Type B pancreatic cell (in vitro differentiated cells): ENCODE measurements around the gene DSCAML1. TPM values are rescaled to one million over a fixed set of nuclear protein-coding genes. Genes with fewer than 3 reads are reported as not detected.
A peak's percentile ranks its signal among the peaks of the same experiment; 100 is the strongest.

Experiments
- DNase-seq: peaks from one replicate; pipeline ENCODE4 v3.0.0; 2021; ENCODE audit warnings: mixed read lengths; ENCODE audit not compliant: unreplicated experiment; ENCODE audit errors: extremely low spot score
- H3K27ac Mint-ChIP-seq: 2 replicates; pipeline ENCODE4 v1.8.0; 2021; ENCODE audit warnings: mild to moderate bottlenecking, mixed read lengths
- H3K27me3 Mint-ChIP-seq: 2 replicates; pipeline ENCODE4 v1.8.0; 2021; ENCODE audit warnings: mixed read lengths
- H3K36me3 Mint-ChIP-seq: 2 replicates; pipeline ENCODE4 v1.8.0; 2021; ENCODE audit warnings: mixed read lengths
- H3K4me1 Mint-ChIP-seq: one replicate; pipeline ENCODE4 v1.8.0; 2021; ENCODE audit warnings: mixed read lengths; ENCODE audit not compliant: unreplicated experiment
- H3K4me3 Mint-ChIP-seq: 2 replicates; pipeline ENCODE4 v1.8.0; 2021; ENCODE audit warnings: mild to moderate bottlenecking, mixed read lengths
- H3K9me3 Mint-ChIP-seq: 2 replicates; pipeline ENCODE4 v1.8.0; 2021; ENCODE audit warnings: mixed read lengths
- total RNA-seq: library from RNA; stranded (reverse); gene quantifications from 2 replicates; pipeline ENCODE4 v1.2.1, GENCODE V29; 2021; ENCODE audit warnings: low replicate concordance
- TF ChIP-seq, protein P1 (sequence below): fragments of 200-600 bp; sonication (generic); conservative IDR thresholded peaks from 2 replicates; pipeline ENCODE4 v1.5.0; 2021; ENCODE audit warnings: antibody characterized with exemption, mild to moderate bottlenecking

Gene DSCAML1
- total RNA-seq, 1 donor from 2014 or later: 5.8 TPM

GRCh38 chr11:117715801-117716200 is 81.2 kb downstream of the DSCAML1 start:
- Mint-ChIP-seq H3K27ac (peak overlapping the region; percentile 36), H3K4me3 (no peak overlapping the region), H3K36me3 (no peaks in the 10 kb centered on the region), H3K9me3 (no peaks in the 10 kb centered on the region), H3K4me1 (peaks cover 41% of the 10 kb centered on the region), H3K27me3 (peaks cover 19% of the 10 kb centered on the region)
- no peak for DNase-seq
- TF ChIP-seq, protein P1, sequence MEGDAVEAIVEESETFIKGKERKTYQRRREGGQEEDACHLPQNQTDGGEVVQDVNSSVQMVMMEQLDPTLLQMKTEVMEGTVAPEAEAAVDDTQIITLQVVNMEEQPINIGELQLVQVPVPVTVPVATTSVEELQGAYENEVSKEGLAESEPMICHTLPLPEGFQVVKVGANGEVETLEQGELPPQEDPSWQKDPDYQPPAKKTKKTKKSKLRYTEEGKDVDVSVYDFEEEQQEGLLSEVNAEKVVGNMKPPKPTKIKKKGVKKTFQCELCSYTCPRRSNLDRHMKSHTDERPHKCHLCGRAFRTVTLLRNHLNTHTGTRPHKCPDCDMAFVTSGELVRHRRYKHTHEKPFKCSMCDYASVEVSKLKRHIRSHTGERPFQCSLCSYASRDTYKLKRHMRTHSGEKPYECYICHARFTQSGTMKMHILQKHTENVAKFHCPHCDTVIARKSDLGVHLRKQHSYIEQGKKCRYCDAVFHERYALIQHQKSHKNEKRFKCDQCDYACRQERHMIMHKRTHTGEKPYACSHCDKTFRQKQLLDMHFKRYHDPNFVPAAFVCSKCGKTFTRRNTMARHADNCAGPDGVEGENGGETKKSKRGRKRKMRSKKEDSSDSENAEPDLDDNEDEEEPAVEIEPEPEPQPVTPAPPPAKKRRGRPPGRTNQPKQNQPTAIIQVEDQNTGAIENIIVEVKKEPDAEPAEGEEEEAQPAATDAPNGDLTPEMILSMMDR: no peak

GRCh38 chr11:117713538-117713991 is 83.5 kb downstream of the DSCAML1 start:
- no peaks in the 10 kb centered on the region for H3K9me3 Mint-ChIP-seq
- no peak overlapping the region for H3K27ac Mint-ChIP-seq
- H3K27me3 Mint-ChIP-seq: peaks cover 24% of the 10 kb centered on the region
- TF ChIP-seq, protein P1: no peak
- no peaks in the 10 kb centered on the region for H3K36me3 Mint-ChIP-seq
- no peak for DNase-seq
- H3K4me1 Mint-ChIP-seq: peaks cover 27% of the 10 kb centered on the region
- H3K4me3 Mint-ChIP-seq: no peak overlapping the region

- no peaks in the 10 kb centered on the region for H3K36me3 Mint-ChIP-seq
- H3K27me3 Mint-ChIP-seq: peaks cover 33% of the 10 kb centered on the region
- H3K4me3 Mint-ChIP-seq: no peak overlapping the region
- H3K9me3 Mint-ChIP-seq: no peaks in the 10 kb centered on the region
- TF ChIP-seq, protein P1: no peak
- H3K27ac Mint-ChIP-seq: peak overlapping the region; percentile 39
- H3K4me1 Mint-ChIP-seq: peaks cover 18% of the 10 kb centered on the region
- DNase-seq: no peak
Measured at GRCh38 chr11:117712530-117712929, 84.5 kb downstream of the DSCAML1 start.

- TF ChIP-seq, protein P1: no peak
- Mint-ChIP-seq H3K27ac (no peak overlapping the region), H3K9me3 (no peaks in the 10 kb centered on the region), H3K27me3 (peaks cover 33% of the 10 kb centered on the region), H3K36me3 (no peaks in the 10 kb centered on the region), H3K4me1 (peaks cover 11% of the 10 kb centered on the region), H3K4me3 (no peak overlapping the region)
- DNase-seq: no peak
Measured at GRCh38 chr11:117711331-117711730, 85.7 kb downstream of the DSCAML1 start.

DNA sequence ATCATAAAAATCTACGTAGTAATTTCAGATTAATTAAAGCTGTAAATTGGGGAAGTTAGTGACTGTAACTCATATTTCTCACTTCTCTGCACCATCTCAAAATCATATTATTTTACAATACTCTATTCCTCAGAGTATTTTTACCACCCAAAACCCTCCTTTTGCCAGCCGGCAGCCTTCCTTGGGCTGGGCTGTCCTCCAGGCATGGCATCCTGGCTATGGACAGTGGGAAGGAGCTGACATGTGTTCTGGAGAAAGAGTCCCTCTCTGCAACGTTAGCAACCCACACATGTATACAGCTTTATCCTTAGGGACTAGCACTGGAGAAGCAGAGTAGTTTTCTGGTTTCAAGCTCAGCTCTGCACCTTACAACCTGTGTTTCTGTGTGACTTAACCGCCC is 86.8 kb downstream of the DSCAML1 start:
- DNase-seq: no peak
- H3K4me1 Mint-ChIP-seq: peaks cover 5% of the 10 kb centered on the region
- no peak overlapping the region for H3K4me3 Mint-ChIP-seq
- H3K27ac Mint-ChIP-seq: no peak overlapping the region
- TF ChIP-seq, protein P1: no peak
- peaks cover 37% of the 10 kb centered on the region for H3K27me3 Mint-ChIP-seq
- no peaks in the 10 kb centered on the region for H3K9me3 Mint-ChIP-seq
- H3K36me3 Mint-ChIP-seq: no peaks in the 10 kb centered on the region

GRCh38 chr11:117706322-117706814 is 90.6 kb downstream of the DSCAML1 start:
- H3K4me1 Mint-ChIP-seq: peaks cover 25% of the 10 kb centered on the region
- TF ChIP-seq, protein P1: no peak
- H3K36me3 Mint-ChIP-seq: no peaks in the 10 kb centered on the region
- H3K27me3 Mint-ChIP-seq: peaks cover 39% of the 10 kb centered on the region
- H3K27ac Mint-ChIP-seq: no peak overlapping the region
- H3K4me3 Mint-ChIP-seq: no peak overlapping the region
- no peak for DNase-seq
- H3K9me3 Mint-ChIP-seq: no peaks in the 10 kb centered on the region
